GM21381 (cell line): ENCODE results near the gene USP48.

ENCODE experiments used
- ATAC-seq: cut with Tn5 transposase; IDR thresholded peaks from one replicate; pipeline ENCODE4 v1.9.1; 2021; ENCODE audit warnings: mild to moderate bottlenecking, moderate library complexity; ENCODE audit not compliant: unreplicated experiment

The USP48 gene

GRCh38 chr1:21657456-21658190 is 125.3 kb downstream of the USP48 start:
- no peak for ATAC-seq

GRCh38 chr1:21655748-21656147 is 127.2 kb downstream of the USP48 start:
- no peak for ATAC-seq

GRCh38 chr1:21655259-21655658 is 127.7 kb downstream of the USP48 start:
- no peak for ATAC-seq

GRCh38 chr1:21654209-21654608 is 128.7 kb downstream of the USP48 start:
- no peak for ATAC-seq

- no peak for ATAC-seq
These were observed 129.2 kb downstream of the USP48 start for GRCh38 chr1:21653744-21654100.

GRCh38 chr1:21652937-21653743 is 129.8 kb downstream of the USP48 start:
- ATAC-seq: no peak

GRCh38 chr1:21652101-21652936 is 130.6 kb downstream of the USP48 start:
- ATAC-seq: no peak

- ATAC-seq: no peak
These were observed 131.5 kb downstream of the USP48 start for GRCh38 chr1:21651214-21652042.

- no peak for ATAC-seq
These were observed 132.5 kb downstream of the USP48 start for GRCh38 chr1:21650400-21650799.

GRCh38 chr1:21649315-21649714 is 133.6 kb downstream of the USP48 start:
- ATAC-seq: no peak

GRCh38 chr1:21648791-21649190 is 134.2 kb downstream of the USP48 start:
- no peak for ATAC-seq

GRCh38 chr1:21648352-21648730 is 134.6 kb downstream of the USP48 start:
- no peak for ATAC-seq

GRCh38 chr1:21647431-21648351 is 135.3 kb downstream of the USP48 start:
- ATAC-seq: no peak

GRCh38 chr1:21645550-21645949 is 137.4 kb downstream of the USP48 start:
- no peak for ATAC-seq

GRCh38 chr1:21644906-21645305 is 138.0 kb downstream of the USP48 start:
- no peak for ATAC-seq

- ATAC-seq: no peak
These were observed 138.6 kb downstream of the USP48 start for GRCh38 chr1:21644348-21644747.

- no peak for ATAC-seq
These were observed 139.3 kb downstream of the USP48 start for GRCh38 chr1:21643624-21644023.

GRCh38 chr1:21641967-21642739 is 140.8 kb downstream of the USP48 start:
- no peak for ATAC-seq

- no peak for ATAC-seq
These were observed 141.4 kb downstream of the USP48 start for GRCh38 chr1:21641537-21641936.
